NCI-H510A treated with DMSO at 0.1 percent for 48 hours (cell line): ENCODE data around the gene SAMD4A.
A peak's percentile ranks its signal among the peaks of the same experiment; 100 is the strongest.

Source experiments
- DNase-seq: peaks from one replicate; lab custom pipeline; 2025; lab: John Stamatoyannopoulos, UW

The SAMD4A gene

GRCh38 chr14:54566410-54567223 lies at the start of gene SAMD4A:
Gene SAMD4A (plus strand): TSS chr14:54567128. CDS start chr14:54567917, 789 bp downstream.
- peak; percentile 30 for DNase-seq

GRCh38 chr14:54524410-54524809 lies 42.5 kb upstream of the SAMD4A start:
- DNase-seq: no peak

GRCh38 chr14:54528973-54529372 lies 38.0 kb upstream of the SAMD4A start:
- no peak for DNase-seq

GRCh38 chr14:54529811-54530210 lies 37.1 kb upstream of the SAMD4A start:
- DNase-seq: no peak

- no peak for DNase-seq
These were observed 34.6 kb upstream of the SAMD4A start for GRCh38 chr14:54532111-54533012.

GRCh38 chr14:54533100-54533499 lies 33.8 kb upstream of the SAMD4A start:
- no peak for DNase-seq

GRCh38 chr14:54535126-54535525 lies 31.8 kb upstream of the SAMD4A start:
- no peak for DNase-seq

GRCh38 chr14:54535646-54536045 lies 31.3 kb upstream of the SAMD4A start:
- DNase-seq: no peak

- no peak for DNase-seq
These were observed 29.3 kb upstream of the SAMD4A start for GRCh38 chr14:54537651-54538050.

GRCh38 chr14:54538055-54538454 lies 28.9 kb upstream of the SAMD4A start:
- no peak for DNase-seq

GRCh38 chr14:54547583-54547982 lies 19.3 kb upstream of the SAMD4A start:
- DNase-seq: no peak

GRCh38 chr14:54548491-54548890 lies 18.4 kb upstream of the SAMD4A start:
- no peak for DNase-seq

- DNase-seq: no peak
These were observed 17.1 kb upstream of the SAMD4A start for GRCh38 chr14:54549862-54550261.

- no peak for DNase-seq
These were observed 16.4 kb upstream of the SAMD4A start for GRCh38 chr14:54550514-54550913.

- DNase-seq: no peak
These were observed 12.5 kb upstream of the SAMD4A start for GRCh38 chr14:54554401-54554800.

GRCh38 chr14:54555651-54556050 lies 11.3 kb upstream of the SAMD4A start:
- DNase-seq: no peak

GRCh38 chr14:54556535-54556934 lies 10.4 kb upstream of the SAMD4A start:
- DNase-seq: no peak

- DNase-seq: no peak
These were observed 4.6 kb upstream of the SAMD4A start for GRCh38 chr14:54562334-54562733.

GRCh38 chr14:54564071-54564867 lies 2.7 kb upstream of the SAMD4A start:
- peak; percentile 38 for DNase-seq

- peak; percentile 87 for DNase-seq
These were observed 1.8 kb upstream of the SAMD4A start for GRCh38 chr14:54564868-54565784.

- DNase-seq: peak; percentile 63
These were observed 1.0 kb upstream of the SAMD4A start for GRCh38 chr14:54565785-54566409.
